Lower lobe of right lung (tissue), 2 donors: ENCODE measurements around the gene RPA1. TPM values are rescaled to one million over a fixed set of nuclear protein-coding genes. Genes with fewer than 3 reads are reported as not detected.

Experiments used
- ATAC-seq, 2 donors: fragments of 200-7000 bp; cut with Tn5 transposase; one replicate each; pipeline ENCODE4 v1.9.1; 2020 to 2022; ENCODE audit warnings: mild to moderate bottlenecking in 2 of 2, moderate library complexity in 2 of 2
- DNase-seq: peaks from one replicate; pipeline ENCODE4 v3.0.0-alpha.2; 2020
- H3K27ac ChIP-seq: fragments of 200-600 bp; one replicate; pipeline ENCODE4 v1.8.0; 2022
- H3K27me3 ChIP-seq: fragments of 200-600 bp; one replicate; pipeline ENCODE4 v1.8.0; 2022; ENCODE audit warnings: low read depth
- H3K36me3 ChIP-seq: fragments of 200-600 bp; one replicate; pipeline ENCODE4 v1.8.0; 2022; ENCODE audit warnings: mild to moderate bottlenecking
- H3K4me1 ChIP-seq: fragments of 200-600 bp; one replicate; pipeline ENCODE4 v1.8.0; 2022
- H3K4me3 ChIP-seq: fragments of 200-600 bp; one replicate; pipeline ENCODE4 v1.8.0; 2022; ENCODE audit warnings: mild to moderate bottlenecking
- H3K9me3 ChIP-seq: fragments of 200-600 bp; one replicate; pipeline ENCODE4 v1.8.0; 2022
- CTCF ChIP-seq: fragments of 200-600 bp; IDR thresholded peaks from one replicate; pipeline ENCODE4 v1.8.0; 2022; ENCODE audit warnings: antibody characterized with exemption, mild to moderate bottlenecking
- intact Hi-C: fragments of 100-400 bp; cut with DNase I; formaldehyde crosslinking; loops from one replicate; pipeline ENCODE4 v1.11.0; 2022
- total RNA-seq: library from RNA; stranded (reverse); fragmentation: NEBNext Ultra II Directional; extraction: Animal tissue kit (Norgen Biotek cat#: 25700); gene quantifications from one replicate; pipeline ENCODE4 v1.2.1, GENCODE V29; 2021
- donor health status: DM: no; HTN: yes; CAD: no; lungs with severe emphysema.

RPA1 gene
- total RNA-seq, 1 donor from 2014 or later = 67.1 TPM

GRCh38 chr17:1786708-1787107 lies 43.1 kb upstream of the RPA1 start:
- peak; percentile 30 for DNase-seq
- H3K27ac ChIP-seq = peak overlapping the region; percentile 82
- intact Hi-C loops = no loop called here

GRCh38 chr17:1787301-1787902 lies 42.4 kb upstream of the RPA1 start:
- ATAC-seq = no peak
- TF ChIP-seq CTCF = no peak
- Histone ChIP-seq H3K36me3 (peaks cover 19% of the 10 kb centered on the region), H3K4me3 (no peak overlapping the region), H3K27me3 (no peaks in the 10 kb centered on the region), H3K27ac (peak overlapping the region; percentile 82), H3K9me3 (no peaks in the 10 kb centered on the region), H3K4me1 (peaks cover 54% of the 10 kb centered on the region)
- DNase-seq = peak; percentile 39
- intact Hi-C loops = no loop called here

More at GRCh38 chr17:1786708-1787107, 43.1 kb upstream of the RPA1 start:
- TF ChIP-seq CTCF = no peak
- peaks cover 26% of the 10 kb centered on the region for H3K36me3 ChIP-seq
- no peaks in the 10 kb centered on the region for H3K27me3 ChIP-seq
- H3K4me3 ChIP-seq = no peak overlapping the region
- ATAC-seq = no peak
- H3K4me1 ChIP-seq = peaks cover 61% of the 10 kb centered on the region
- H3K9me3 ChIP-seq = no peaks in the 10 kb centered on the region

GRCh38 chr17:1789936-1790335 lies 39.9 kb upstream of the RPA1 start:
- no peak for TF ChIP-seq CTCF
- peak; percentile 6 for DNase-seq
- H3K36me3 ChIP-seq = peaks cover 14% of the 10 kb centered on the region
- H3K27me3 ChIP-seq = no peaks in the 10 kb centered on the region
- ATAC-seq = no peak
- H3K4me1 ChIP-seq = peaks cover 30% of the 10 kb centered on the region
- intact Hi-C loops = no loop called here
- no peak overlapping the region for H3K27ac ChIP-seq
- H3K9me3 ChIP-seq = no peaks in the 10 kb centered on the region
- H3K4me3 ChIP-seq = no peak overlapping the region

GRCh38 chr17:1792495-1793446 lies 37.0 kb upstream of the RPA1 start:
- H3K4me1 ChIP-seq = peaks cover 12% of the 10 kb centered on the region
- H3K36me3 ChIP-seq = no peaks in the 10 kb centered on the region
- no peak for TF ChIP-seq CTCF
- H3K27ac ChIP-seq = no peak overlapping the region
- DNase-seq (peak; percentile 14), ATAC-seq (no peak)
- H3K9me3 ChIP-seq = no peaks in the 10 kb centered on the region
- intact Hi-C loops = no loop called here
- H3K4me3 ChIP-seq = no peak overlapping the region
- no peaks in the 10 kb centered on the region for H3K27me3 ChIP-seq

- Histone ChIP-seq H3K4me1 (peaks cover 9% of the 10 kb centered on the region), H3K4me3 (no peak overlapping the region), H3K27me3 (no peaks in the 10 kb centered on the region), H3K27ac (no peak overlapping the region), H3K36me3 (no peaks in the 10 kb centered on the region), H3K9me3 (no peaks in the 10 kb centered on the region)
- intact Hi-C loops = no loop called here
- ATAC-seq = no peak
- no peak for TF ChIP-seq CTCF
- no peak for DNase-seq
Measured at GRCh38 chr17:1793447-1793806, 36.4 kb upstream of the RPA1 start.
